GM12872 (cell line): ENCODE results near the gene ULK4.

Experiments used
- TF ChIP-seq, protein P1 (sequence below): IDR thresholded peaks from 3 replicates; pipeline ENCODE4 v1.5.1; 2011; ENCODE audit warnings: low read depth, mild to moderate bottlenecking, low read length, moderate library complexity; ENCODE audit not compliant: insufficient read depth

Gene ULK4

DNA sequence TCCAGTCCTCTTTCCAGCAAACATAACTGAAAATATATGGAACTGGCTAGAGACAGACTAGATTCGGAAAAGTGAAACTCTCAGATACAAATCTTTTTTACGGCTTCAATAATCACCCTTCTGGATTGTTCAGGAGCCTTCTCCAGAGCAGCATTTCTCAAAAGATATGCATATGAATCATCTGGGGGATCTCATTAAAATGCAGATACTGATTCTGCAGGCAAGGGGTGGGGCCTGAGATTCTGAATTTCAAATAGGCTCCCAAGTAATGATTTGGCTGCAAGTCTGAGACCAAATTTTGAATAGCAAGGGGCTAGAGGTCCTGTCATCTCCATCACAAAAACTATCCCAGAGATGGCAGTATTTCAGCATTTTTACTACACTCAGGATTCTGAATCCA is 597.2 kb downstream of the ULK4 start:
- TF ChIP-seq, protein P1, sequence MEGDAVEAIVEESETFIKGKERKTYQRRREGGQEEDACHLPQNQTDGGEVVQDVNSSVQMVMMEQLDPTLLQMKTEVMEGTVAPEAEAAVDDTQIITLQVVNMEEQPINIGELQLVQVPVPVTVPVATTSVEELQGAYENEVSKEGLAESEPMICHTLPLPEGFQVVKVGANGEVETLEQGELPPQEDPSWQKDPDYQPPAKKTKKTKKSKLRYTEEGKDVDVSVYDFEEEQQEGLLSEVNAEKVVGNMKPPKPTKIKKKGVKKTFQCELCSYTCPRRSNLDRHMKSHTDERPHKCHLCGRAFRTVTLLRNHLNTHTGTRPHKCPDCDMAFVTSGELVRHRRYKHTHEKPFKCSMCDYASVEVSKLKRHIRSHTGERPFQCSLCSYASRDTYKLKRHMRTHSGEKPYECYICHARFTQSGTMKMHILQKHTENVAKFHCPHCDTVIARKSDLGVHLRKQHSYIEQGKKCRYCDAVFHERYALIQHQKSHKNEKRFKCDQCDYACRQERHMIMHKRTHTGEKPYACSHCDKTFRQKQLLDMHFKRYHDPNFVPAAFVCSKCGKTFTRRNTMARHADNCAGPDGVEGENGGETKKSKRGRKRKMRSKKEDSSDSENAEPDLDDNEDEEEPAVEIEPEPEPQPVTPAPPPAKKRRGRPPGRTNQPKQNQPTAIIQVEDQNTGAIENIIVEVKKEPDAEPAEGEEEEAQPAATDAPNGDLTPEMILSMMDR: no peak

GRCh38 chr3:41363830-41364523 is 597.9 kb downstream of the ULK4 start:
- TF ChIP-seq, protein P1: no peak

GRCh38 chr3:41362638-41363559 is 599.0 kb downstream of the ULK4 start:
- TF ChIP-seq, protein P1: no peak

DNA sequence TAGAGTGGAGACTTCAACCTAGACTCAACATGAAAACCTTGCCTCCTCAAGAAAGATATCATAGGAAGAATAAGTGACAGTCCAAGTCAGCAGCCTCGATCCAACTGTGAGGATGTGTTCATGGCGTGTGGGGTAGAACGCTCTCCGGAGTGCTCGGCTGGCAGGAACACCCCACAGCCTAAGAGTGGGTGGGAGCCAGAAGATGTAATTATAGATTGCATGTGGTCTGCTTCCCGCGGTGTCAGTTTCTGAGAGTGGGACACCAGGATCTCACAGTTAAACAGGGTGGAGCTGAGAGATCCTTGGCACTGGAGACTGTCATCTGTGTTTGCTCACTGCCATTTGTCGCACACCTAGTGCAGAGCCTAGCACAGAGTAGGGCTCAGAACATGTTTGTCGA is 604.6 kb downstream of the ULK4 start:
- TF ChIP-seq, protein P1: no peak

DNA sequence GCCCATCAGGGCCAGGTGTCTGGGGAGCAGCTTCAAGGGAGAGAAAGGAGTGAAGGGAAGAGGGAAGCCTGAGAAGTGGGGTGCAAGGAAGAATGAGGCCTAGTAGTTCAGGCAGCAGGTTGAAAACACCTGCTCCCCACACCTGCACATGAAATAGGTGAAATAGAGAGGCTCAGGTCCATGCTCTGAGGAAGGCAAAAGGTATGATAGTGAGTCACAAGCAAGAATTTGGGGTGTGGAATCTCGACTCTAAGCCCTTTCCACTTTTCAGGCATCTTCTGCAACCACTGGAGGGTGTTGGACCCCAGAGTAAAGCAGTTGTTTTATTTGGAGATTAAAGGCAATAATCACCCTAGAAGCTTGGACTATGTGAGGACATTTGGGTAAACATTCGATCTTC is 605.1 kb downstream of the ULK4 start:
- TF ChIP-seq, protein P1: no peak

DNA sequence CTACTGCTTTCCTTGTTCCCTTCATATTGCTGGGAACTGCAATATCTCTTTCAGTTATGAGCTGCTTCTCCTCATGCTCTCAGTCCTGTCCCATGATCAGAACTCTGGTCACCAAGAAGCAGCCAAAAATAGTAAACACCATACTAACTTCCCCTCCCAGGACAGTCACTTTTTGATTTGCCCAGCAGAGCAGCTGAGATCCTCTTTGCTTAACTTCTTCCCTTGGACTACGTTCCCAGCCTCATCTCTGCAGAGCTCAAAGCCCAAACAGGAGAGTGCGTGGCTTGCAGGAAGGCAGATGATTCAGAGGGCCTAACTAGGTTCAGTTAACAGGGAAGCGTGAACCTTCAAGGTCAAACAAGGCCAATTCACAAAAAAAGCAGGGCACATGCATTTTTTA is 609.4 kb downstream of the ULK4 start:
- TF ChIP-seq, protein P1: no peak

DNA sequence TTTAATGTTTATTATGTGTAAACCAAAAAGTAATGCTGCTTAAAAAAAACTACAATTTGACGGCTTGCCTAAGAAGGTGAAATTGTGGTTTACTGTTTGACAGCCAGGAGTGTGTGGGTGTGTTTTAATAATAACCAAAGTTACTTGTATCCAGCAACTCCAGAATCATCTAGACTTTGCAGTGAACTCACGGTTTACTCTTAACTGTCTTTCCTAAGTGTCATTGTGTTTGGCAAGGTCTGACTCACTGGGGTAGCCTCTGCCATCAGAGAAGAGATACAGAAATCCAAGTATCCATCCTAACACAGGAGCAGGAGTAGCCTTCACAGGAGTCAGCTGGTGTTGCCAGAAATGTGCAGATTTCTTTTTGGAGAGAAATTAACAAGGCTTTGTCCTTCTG is 611.5 kb downstream of the ULK4 start:
- TF ChIP-seq, protein P1: no peak
